Progenitor cell of endocrine pancreas (in vitro differentiated cells): ENCODE data around the gene AGR3. TPM values are rescaled to one million over a fixed set of nuclear protein-coding genes. Genes with fewer than 3 reads are reported as not detected.

Experiments
- DNase-seq: peaks from one replicate; pipeline ENCODE4 v3.0.0; 2021; ENCODE audit warnings: low spot score; ENCODE audit not compliant: unreplicated experiment
- H3K27ac Mint-ChIP-seq: 2 replicates; pipeline ENCODE4 v1.8.0; 2021; ENCODE audit warnings: mild to moderate bottlenecking, moderate library complexity, mixed read lengths
- H3K27me3 Mint-ChIP-seq: 2 replicates; pipeline ENCODE4 v1.8.0; 2021; ENCODE audit warnings: mixed read lengths
- H3K36me3 Mint-ChIP-seq: 2 replicates; pipeline ENCODE4 v1.8.0; 2022; ENCODE audit warnings: mixed read lengths; ENCODE audit not compliant: insufficient read depth
- H3K4me1 Mint-ChIP-seq: 2 replicates; pipeline ENCODE4 v1.8.0; 2021; ENCODE audit warnings: low read depth, mixed read lengths
- H3K4me3 Mint-ChIP-seq: 2 replicates; pipeline ENCODE4 v1.8.0; 2021; ENCODE audit warnings: low read depth, mild to moderate bottlenecking, moderate library complexity, mixed read lengths
- H3K9me3 Mint-ChIP-seq: 2 replicates; pipeline ENCODE4 v1.8.0; 2021; ENCODE audit warnings: low read depth, mixed read lengths
- CTCF ChIP-seq: fragments of 200-600 bp; sonication (generic); IDR thresholded peaks from one replicate; pipeline ENCODE4 v1.5.0; 2021; ENCODE audit warnings: antibody characterized with exemption, mild to moderate bottlenecking; ENCODE audit not compliant: unreplicated experiment
- total RNA-seq: library from RNA; stranded (reverse); gene quantifications from 2 replicates; pipeline ENCODE4 v1.2.1, GENCODE V29; 2021

Gene AGR3
- total RNA-seq, 1 donor from 2014 or later, result 5.8 TPM

- Mint-ChIP-seq H3K27ac (no peak overlapping the region), H3K27me3 (no peaks in the 10 kb centered on the region), H3K4me3 (no peak overlapping the region), H3K36me3 (peaks cover 9% of the 10 kb centered on the region), H3K4me1 (peaks cover 20% of the 10 kb centered on the region), H3K9me3 (peaks cover 30% of the 10 kb centered on the region)
- DNase-seq, result no peak
- TF ChIP-seq CTCF, result no peak
These were observed 55.7 kb downstream of the AGR3 start for GRCh38 chr7:16826060-16826459.

- no peak for DNase-seq
- peak overlapping the region; percentile 72 for H3K27ac Mint-ChIP-seq
- TF ChIP-seq CTCF, result no peak
- no peaks in the 10 kb centered on the region for H3K27me3 Mint-ChIP-seq
- peaks cover 4% of the 10 kb centered on the region for H3K36me3 Mint-ChIP-seq
- H3K4me3 Mint-ChIP-seq, result peak overlapping the region; percentile 4
- H3K4me1 Mint-ChIP-seq, result peaks cover 30% of the 10 kb centered on the region
- H3K9me3 Mint-ChIP-seq, result peaks cover 12% of the 10 kb centered on the region
These were observed 59.8 kb downstream of the AGR3 start for GRCh38 chr7:16822029-16822428.

GRCh38 chr7:16818732-16819131, 63.1 kb downstream of the AGR3 start:
- H3K9me3 Mint-ChIP-seq, result peaks cover 8% of the 10 kb centered on the region
- H3K4me3 Mint-ChIP-seq, result no peak overlapping the region
- peaks cover 54% of the 10 kb centered on the region for H3K4me1 Mint-ChIP-seq
- no peak for DNase-seq
- peaks cover 4% of the 10 kb centered on the region for H3K36me3 Mint-ChIP-seq
- no peaks in the 10 kb centered on the region for H3K27me3 Mint-ChIP-seq
- no peak for TF ChIP-seq CTCF
- H3K27ac Mint-ChIP-seq, result no peak overlapping the region

GRCh38 chr7:16817536-16817935, 64.2 kb downstream of the AGR3 start:
- no peak overlapping the region for H3K4me3 Mint-ChIP-seq
- H3K36me3 Mint-ChIP-seq, result peaks cover 4% of the 10 kb centered on the region
- H3K4me1 Mint-ChIP-seq, result peaks cover 48% of the 10 kb centered on the region
- no peak for DNase-seq
- H3K9me3 Mint-ChIP-seq, result peaks cover 8% of the 10 kb centered on the region
- no peaks in the 10 kb centered on the region for H3K27me3 Mint-ChIP-seq
- peak overlapping the region; percentile 37 for H3K27ac Mint-ChIP-seq
- TF ChIP-seq CTCF, result no peak

GRCh38 chr7:16816824-16817223, 65.0 kb downstream of the AGR3 start:
- no peak for TF ChIP-seq CTCF
- peaks cover 4% of the 10 kb centered on the region for H3K36me3 Mint-ChIP-seq
- no peak overlapping the region for H3K4me3 Mint-ChIP-seq
- no peak overlapping the region for H3K27ac Mint-ChIP-seq
- peaks cover 42% of the 10 kb centered on the region for H3K4me1 Mint-ChIP-seq
- H3K9me3 Mint-ChIP-seq, result peaks cover 8% of the 10 kb centered on the region
- no peak for DNase-seq
- H3K27me3 Mint-ChIP-seq, result no peaks in the 10 kb centered on the region
